Esophagus mucosa (tissue), 1 donor: ENCODE results near the gene ACTL7B. TPM values are rescaled to one million over a fixed set of nuclear protein-coding genes. Genes with fewer than 3 reads are reported as not detected.
A peak's percentile ranks its signal among the peaks of the same experiment; 100 is the strongest.
"Not testable (repeated sequence)": the region's sequence is repeated elsewhere in the genome, so short reads cannot be mapped to it uniquely, and the experiment has no call there.

Experiments
- ATAC-seq: fragments of 200-7000 bp; cut with Tn5 transposase; one replicate; pipeline ENCODE4 v1.9.1; 2020
- total RNA-seq: library from RNA; stranded (reverse); gene quantifications from one replicate; pipeline ENCODE4 v1.2.4, GENCODE V29; 2023
- donor health status: DM: yes; HTN: yes; CAD: no.

The ACTL7B gene
- total RNA-seq, 1 donor from 2014 or later: not detected

DNA sequence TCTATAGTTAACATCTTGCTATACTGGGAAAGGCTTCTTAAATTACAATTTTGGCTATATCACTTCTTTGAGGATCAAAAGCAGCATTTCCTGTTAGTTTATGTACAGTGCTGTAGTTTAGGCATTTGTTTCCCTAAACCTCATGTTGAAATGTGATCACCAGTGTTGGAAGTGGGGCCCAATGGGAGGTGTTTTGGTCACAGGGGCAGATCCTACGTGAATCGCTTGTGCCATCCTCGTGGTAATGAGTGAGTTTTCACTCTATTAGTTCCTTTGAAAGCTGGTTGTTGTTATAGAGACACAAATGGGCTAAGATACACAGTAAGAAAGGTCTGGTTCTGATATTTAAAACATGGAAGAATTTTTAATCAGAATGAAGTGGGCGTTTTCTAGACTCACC lies 12.0 kb upstream of the ACTL7B start:
- no peak for ATAC-seq

DNA sequence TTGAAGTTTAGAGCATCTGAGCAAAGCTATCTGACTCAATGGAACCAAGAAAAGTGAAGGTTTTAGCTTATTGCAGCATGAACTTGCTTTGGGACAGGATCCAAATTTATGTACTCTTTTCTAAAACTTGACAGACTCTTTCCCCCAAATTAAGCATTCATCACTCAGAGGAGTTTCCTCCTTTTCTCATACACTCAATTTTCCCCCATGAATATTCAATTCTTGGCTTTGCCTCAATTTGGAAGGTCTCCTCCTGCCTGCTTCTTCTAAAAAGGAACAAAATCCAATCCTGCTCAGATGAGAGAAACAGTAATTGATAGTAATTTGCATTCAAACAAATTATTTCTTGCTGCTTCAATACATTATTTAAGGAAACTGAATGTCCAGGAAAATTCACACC lies 11.3 kb upstream of the ACTL7B start:
- ATAC-seq: no peak

DNA sequence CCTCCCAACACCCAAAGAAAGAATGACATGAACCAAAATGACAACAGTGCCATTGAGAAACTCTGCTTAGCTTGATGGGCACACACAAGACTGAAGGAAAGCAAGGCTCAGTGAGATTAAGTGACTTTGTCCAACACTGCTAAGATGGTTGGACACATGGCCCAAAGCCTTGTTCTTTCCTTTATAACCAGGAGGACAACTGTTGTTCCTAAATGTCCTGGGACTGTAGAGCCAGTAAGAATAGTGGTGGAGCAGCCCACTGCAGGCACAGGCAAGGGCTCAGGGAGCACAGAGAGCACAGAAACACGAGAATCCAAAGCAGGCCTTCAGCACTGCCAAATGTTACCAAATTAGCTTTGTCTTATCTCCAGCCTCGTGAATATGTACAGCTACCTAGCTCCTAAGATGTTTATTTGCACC lies 10.2 kb upstream of the ACTL7B start:
- ATAC-seq: no peak

DNA sequence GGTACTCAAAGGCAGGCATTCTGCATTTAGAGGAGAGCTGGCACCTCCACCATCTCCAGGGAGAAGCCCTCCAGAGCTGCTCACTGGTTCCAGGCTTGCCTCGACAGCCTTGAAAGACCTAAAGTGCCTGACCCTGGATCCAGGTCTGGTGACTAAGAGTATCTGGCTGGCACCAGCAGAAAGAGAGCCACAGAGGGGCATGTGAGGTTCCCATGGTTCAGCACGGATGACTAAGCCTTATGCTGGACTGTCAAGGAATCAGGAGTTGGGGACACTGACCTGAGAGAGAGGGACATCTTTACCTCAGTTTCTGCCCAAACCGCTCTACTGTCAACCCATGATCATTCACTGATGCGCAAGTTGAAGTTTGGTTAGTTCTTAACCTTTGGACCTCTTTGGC lies 9.3 kb upstream of the ACTL7B start:
- no peak for ATAC-seq

DNA sequence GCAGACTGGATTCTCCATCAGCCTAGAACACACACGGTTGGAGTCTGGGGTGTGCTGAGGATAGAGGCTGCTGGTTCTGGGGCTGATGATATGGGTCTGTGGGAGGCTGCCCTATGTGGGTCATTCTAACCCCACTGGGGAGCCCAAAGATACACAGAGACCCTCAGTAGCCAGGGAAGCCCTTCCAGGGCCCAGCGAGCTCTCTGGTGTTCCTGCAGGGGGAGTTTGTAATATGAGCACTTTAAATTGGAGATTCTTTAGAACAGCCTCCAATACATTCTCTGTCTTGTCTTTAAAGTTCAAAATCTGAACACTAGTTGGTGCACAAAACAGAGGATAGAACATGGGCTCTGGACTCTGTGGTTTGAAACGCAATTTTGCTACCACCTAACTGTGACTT lies 8.7 kb upstream of the ACTL7B start:
- no peak for ATAC-seq

DNA sequence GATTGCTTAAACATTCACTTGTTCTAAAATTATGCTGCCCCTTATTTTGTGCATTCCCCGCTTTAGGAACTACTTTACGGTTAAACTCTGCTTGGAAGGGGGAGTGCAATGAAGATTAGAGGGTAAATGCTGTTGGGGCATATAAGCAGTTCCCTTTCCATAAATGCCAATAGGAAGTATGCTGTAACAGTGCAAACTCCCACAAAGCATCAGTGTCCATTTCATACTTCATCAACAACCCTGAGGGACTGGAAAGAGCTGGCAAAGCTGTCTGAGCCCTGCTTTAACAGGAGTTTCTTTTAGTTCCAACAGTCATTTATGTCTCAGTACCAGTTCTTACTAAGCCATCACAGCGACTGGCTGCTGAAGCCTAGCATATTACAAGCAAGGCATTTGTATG lies 8.1 kb upstream of the ACTL7B start:
- ATAC-seq: no peak

DNA sequence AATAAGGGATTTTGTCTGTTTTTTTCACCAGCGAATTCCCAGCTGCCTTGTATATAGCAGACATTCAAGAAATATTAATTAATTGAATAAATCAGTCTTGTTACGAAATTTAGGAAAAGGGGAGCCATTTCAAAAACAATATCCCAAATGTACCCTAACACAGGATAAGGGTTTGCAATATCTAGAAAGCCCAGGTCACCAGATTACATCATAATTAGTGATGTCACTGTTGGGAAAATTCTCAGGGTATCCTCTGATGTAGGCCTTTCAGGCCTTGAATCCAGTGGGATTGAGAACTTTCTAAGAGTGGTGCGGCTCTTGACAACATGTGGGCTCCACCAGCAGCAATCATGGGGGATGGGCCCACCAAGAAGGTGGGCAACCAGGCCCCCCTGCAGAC lies 6.2 kb upstream of the ACTL7B start, which contains the start of gene ACTL7A:
ACTL7A (plus strand) TSS at position 270 of the 400 bp plus-strand sequence; CDS start at position 327, 57 bp downstream.
- ATAC-seq: no peak

DNA sequence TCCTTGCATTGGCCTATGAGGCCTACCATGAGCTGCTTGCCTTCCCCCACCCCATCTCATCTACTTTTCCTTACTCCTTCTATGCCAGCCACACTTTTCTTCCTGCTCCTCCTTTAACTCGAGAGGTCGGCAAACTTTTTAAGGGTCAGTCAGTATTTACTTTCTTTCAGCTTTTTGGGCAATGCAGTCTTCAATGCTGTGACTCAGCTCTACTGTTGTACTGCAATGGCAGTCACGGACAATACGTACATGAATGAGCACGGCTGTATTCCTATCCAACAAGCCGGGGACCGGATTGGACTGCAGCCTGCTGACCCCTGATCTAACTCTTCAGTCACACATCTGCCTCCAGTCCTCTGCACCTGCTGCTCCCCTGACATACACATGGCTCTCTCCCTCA lies 5.7 kb upstream of the ACTL7B start:
- no peak for ATAC-seq

DNA sequence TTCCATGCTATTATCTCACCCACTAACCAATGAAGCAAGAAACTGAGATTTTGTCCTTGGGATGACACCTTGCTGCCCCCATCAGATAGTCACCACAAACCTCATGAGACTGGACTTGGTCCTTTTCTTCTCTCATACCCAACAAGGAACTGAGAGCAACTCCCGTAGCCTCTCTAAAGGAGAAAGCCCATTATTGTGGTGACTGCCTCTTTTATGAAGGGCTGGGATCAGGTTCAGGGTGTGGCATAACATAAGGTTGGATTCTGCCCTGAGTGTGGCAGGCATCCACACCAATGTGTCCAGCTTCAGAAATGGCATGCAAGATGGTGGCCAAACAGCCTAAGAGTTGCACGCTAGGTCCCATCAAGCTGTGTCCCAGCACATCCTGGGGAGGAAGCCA lies 5.0 kb upstream of the ACTL7B start:
- no peak for ATAC-seq

DNA sequence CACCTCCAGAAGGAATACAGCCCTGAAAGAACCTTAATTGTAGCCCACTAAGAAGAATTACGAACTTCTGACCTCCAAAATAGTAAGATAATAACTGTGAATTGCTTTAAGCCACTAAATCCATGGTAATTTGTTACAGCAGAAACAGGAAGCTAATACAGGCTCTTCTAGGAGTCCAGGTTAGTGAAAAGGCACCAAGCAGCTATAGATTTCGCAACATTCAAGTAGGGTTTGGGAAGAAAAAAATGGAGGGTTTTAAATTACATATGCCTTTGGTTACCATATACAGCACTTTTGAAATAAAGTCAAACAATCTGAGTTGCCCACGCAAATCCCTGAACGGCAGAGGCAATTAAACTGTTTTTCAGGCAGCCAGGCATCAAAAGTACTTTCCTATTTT lies 4.6 kb upstream of the ACTL7B start:
- no peak for ATAC-seq

DNA sequence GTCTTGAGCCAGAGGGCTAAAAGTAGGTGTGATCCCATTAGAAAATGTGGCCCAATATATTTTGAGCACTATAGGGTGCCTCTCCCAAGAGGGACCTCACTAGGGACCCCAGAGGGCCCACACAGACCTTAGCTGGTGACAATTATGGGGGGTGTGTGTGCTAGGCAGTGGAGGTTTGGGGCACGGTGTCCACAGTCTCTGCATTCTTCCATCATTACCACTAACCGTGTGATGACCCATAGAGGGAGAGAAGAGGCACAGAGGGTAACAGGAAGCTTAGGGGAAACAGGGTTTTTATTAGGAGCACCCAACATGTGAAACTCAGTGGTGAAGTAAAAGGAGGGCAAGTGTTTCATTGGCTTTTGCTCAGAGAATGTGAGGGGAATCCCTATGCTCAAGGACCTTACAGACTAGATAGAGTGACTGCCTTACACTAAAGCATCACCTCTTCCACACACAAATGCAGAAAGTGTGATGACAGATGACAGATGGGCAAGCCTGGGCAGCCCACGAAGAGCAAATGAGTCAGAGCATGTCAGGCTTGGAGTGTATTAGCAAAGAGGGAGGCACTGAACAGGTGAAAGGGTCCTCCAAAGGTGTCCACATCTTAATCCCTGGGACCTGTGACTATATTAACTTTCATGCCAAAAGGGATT lies 3.8 kb upstream of the ACTL7B start:
- peak; percentile 85 for ATAC-seq

DNA sequence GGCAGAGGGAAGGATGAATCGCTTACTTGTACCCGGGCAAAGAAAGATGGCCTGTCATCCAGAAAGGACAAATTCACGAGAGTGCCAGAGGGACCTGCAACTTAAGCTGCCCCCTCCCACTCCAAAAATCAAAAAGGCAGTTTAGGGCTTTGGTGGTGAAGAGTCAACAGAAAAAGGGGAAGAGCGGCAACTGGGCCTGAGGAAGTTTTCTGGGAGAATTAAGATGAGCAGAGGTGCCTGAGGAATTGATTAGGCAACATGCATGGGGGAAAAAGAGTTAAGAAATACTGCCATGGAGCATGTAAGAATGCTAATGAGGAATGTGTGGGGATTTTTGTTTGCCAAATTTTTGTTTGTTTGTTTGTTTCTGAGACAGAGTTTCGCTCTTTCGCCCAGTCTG lies 1.8 kb upstream of the ACTL7B start:
- no peak for ATAC-seq

DNA sequence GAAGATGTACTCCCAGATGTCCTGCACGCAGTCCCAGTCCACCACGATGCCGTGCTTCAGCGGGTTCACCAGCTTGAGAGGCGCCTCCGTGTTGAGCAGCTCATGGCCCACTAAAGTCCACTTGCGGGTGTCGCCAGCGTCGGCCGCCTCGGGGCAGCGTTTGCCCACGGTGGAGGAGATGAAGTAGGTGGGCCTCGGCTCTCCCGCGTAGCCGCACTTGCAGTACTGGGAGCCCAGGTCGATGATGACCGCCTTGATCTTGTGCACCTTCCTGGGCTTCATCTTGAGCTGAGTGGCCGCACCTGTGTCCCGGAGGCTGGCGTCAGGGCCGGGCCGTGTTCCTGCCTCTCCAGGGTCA lies 278 bp downstream of the ACTL7B start:
- no peak for ATAC-seq

DNA sequence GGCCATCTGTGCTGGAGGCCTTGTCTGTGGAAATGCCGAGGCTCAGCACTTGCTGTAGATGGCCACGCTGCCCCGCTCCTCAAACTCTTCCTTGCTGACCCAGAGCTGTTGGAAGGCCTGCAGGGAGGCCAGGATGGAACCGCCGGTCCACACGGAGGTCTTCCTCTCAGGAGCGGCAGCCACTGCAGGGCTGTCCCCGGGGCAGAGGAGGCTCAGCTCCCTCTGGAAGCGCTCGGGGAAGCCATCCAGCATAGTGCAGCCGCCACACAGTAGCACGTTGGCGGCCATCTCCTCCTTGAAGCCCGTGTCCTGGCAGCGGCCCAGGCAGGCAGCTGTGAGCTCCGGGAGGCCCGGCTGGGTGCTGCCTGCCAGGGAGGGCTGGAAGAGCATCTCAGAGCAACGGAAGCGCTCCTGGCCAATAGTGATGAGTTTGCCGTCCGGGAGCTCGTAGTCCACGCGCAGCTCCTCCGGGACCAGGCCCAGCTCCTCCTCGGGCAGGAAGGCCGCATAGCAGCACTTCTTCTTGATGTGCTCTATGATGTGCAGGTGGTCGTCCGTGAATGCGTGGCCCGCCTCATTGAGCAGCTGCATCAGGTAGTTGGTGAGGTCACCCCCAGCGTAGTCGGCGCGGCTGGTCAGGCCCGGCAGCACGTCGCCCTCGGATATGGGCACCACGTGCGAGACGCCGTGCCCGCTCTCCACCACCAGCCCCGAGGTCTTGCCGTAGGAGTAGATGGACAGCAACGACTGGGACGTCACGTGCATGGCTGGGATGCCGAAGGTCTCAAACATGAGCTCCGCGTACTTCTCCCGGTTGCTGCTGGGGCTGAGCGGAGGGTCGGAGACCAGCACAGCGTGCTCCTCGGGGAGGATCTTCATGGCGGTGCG lies 901 bp downstream of the ACTL7B start:
- ATAC-seq: no peak

DNA sequence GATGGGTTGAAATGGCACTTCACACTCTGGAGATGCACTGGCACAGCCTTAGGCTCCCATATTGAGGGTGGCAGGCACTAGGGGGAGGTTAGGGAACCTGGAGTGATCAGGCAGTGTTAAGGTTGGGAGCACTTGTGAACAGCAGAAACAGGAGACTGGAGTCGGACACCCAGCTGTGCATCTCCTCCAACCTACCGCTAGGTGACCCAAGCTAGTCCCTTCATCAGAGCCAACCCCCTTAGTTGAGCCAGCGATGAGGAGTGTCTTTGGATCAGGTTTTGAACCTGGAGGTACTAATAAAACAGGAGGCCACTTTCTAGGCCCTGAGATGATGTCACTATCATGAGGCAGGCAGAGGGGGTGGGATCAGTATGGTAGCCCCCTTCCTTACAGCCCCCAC lies 1.7 kb downstream of the ACTL7B start:
- ATAC-seq: no peak

DNA sequence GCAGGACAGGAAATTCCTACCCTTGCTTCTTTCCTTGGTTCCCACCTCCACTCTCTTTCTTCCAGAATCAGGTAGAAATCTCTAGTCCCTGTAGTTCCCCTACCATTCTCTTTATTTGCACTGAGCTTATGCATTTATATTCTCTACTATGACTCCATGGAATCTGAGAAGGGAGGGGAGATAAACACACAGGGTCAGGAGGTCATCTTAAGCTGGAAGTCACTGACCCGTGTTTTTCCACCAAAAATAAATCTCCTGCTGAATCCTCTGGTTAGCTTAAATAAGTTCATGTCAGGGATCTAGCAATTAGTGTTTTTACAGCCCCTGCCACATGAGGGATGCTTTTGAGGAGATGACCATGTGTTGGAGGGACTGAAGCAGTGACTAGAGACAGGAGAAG lies 3.7 kb downstream of the ACTL7B start:
- no peak for ATAC-seq

DNA sequence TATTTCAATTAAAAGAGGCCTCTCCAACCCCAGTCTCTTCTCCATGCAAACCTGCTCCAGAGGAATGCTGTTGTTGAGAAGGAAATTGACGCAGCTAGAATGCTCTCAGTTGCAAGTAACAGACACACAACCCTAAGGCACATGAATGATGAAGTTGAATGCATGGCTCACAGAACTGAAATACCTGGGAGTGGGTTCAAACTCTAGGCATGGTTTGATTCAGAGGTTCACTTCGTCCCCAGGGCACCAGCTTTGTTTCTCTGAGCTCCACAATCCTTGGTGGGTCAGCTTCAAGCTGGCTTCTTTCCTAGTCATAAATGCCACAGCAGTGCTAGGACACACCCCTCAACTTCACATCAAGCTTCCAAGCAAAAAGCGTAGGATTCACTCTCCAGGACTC lies 4.6 kb downstream of the ACTL7B start:
- no peak for ATAC-seq

DNA sequence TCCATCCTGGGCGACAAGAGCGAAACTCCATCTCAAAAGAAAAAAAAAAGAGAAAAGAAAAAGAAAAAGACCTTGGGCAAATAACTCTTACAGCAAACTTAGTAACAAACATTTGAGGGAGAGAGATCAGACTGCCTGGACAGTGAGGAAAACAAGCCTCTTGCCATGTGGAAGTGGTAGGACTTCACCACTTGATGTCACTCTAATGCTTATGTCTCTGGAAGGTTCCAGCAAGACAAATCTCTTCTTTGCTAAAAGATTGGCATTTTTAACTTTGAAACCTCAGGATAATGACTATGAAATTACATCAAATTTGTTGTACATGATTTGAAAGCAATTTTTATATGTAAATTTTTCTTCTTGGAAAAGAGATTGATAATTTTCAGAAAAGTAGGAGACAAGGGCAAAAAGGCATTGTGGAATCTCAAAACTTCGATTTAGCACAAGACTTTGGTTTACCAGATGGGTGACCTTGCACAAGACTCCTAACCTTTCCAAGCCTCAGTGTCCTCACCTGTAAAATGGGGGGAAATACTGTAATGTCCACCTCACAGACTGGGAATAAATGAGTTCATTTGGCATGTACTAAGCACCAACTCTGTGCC lies 5.4 kb downstream of the ACTL7B start:
- ATAC-seq: peak; percentile 59

DNA sequence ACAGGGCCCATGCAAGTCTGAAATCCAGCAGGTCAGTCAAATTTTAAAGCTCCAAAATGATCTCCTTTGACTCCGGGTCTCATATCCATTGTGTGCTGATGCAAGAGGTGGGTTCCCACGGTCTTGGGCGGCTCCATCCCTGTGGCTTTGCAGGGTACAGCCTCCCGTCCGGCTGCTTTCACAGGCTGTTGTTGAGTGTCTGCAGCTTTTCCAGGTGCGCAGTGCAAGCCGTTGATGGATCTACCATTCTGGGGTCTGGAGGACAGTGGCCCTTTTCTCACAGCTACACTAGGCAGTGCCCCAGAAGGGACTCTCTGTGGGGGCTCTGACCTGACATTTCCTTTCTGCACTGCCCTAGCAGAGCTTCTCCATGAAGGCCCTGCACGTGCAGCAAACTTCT lies 7.5 kb downstream of the ACTL7B start:
- not testable (repeated sequence) for ATAC-seq

DNA sequence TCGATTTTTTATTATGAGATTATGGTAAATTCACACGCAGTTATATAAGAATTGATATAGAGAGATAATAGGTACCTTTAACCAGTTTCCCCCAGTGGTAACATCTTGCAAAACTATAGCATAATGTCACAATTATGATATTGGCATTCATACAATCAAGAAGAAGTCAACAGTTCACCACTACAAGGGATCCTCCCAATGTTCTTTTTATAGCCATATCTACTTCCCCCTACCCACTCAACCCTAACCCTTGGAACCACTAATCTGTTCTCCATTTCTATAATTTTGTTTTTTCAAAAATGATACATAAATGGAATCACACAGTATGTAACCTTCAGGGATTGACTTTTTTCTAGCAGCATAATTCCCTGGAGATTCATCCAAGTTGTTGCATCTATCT lies 9.8 kb downstream of the ACTL7B start:
- ATAC-seq: no peak

DNA sequence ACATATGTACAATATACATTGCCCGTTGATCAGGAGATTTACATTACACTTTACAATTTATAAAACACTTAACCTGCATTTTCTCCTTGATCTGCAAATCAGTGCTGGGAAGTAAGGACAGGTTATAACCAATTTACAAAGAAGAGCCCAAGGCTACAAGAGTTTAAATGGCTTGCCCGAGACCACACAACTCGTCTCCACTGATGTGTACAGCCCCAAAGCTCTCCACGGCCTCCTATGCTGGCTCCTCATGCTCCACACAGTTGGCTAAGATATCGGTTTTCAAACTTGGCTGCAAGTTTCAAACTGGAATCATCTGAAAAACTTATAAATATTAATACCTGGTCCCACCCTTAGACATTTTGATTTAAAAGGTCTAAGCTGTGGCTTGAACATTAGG lies 10.3 kb downstream of the ACTL7B start:
- no peak for ATAC-seq

DNA sequence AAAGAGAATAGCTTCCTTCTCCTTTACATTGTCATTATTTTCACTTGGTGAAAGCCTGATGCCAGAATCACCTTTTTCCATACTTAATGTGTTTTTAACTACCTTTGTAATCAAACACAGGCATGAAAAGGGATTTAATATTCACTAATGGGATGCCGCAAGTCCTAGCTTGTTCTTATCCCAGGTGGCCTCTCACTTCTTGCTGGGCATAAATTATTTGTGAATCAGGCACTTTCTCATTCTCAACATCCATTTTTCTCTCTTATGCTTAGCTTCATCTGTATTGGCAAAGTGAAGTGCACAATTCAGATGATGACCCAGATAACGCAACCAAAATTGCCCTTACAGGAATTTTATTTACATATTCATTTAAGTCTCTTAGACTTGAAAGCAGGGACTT lies 10.9 kb downstream of the ACTL7B start:
- no peak for ATAC-seq

DNA sequence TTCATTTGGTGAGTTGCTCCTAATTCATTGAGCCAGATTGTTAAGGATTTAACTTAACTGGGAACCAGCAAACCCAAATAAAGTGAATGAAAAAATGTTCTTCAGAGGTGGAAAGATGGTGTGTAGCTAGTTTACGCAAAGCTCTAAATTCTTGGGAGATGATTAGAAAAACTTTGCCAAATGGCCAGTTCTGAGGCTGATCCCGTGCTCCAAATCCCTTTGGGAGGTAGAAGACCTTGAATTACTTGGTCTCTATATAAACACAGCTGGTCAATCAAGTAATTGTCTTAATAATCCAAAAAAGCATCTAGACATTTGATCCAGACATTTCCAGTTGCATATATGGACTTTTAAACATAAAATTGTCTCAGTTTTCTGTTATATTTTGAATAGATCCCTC lies 11.4 kb downstream of the ACTL7B start:
- ATAC-seq: no peak
